ENCODE results near the gene TK1.
A peak's percentile ranks its signal among the peaks of the same experiment; 100 is the strongest.
"Not testable (repeated sequence)": the region's sequence is repeated elsewhere in the genome, so short reads cannot be mapped to it uniquely, and the experiment has no call there.

The TK1 gene

GRCh38 chr17:78186692-78187595 is at the start of gene TK1, which contains the start of gene AFMID:
TK1 (minus strand) TSS chr17:78187052; CDS start chr17:78186994, 58 bp downstream.
AFMID (plus strand) TSS chr17:78187362; CDS start chr17:78187371, 9 bp downstream.
- peak; percentile 57 for DNase-seq

- DNase-seq: no peak
Observed at GRCh38 chr17:78235885-78236284, 49.0 kb upstream of the TK1 start.

- not testable (repeated sequence) for DNase-seq
Observed at GRCh38 chr17:78235022-78235421, 48.2 kb upstream of the TK1 start.

GRCh38 chr17:78234261-78234865 is 47.5 kb upstream of the TK1 start:
- no peak for DNase-seq

- DNase-seq: no peak
Observed at GRCh38 chr17:78233678-78234077, 46.8 kb upstream of the TK1 start.

GRCh38 chr17:78232859-78233173 is 46.0 kb upstream of the TK1 start:
- DNase-seq: no peak

GRCh38 chr17:78231991-78232858 is 45.4 kb upstream of the TK1 start:
- DNase-seq: no peak

GRCh38 chr17:78230996-78231935 is 44.4 kb upstream of the TK1 start, which contains the start of gene TMEM235:
TMEM235 (plus strand) TSS chr17:78231631; CDS start chr17:78232024, 393 bp downstream.
- no peak for DNase-seq

GRCh38 chr17:78230252-78230962 is 43.6 kb upstream of the TK1 start:
- DNase-seq: no peak

GRCh38 chr17:78228176-78228575 is 41.3 kb upstream of the TK1 start:
- DNase-seq: no peak

GRCh38 chr17:78227455-78227916 is 40.6 kb upstream of the TK1 start:
- DNase-seq: no peak

GRCh38 chr17:78226759-78227454 is 40.1 kb upstream of the TK1 start:
- DNase-seq: no peak

- DNase-seq: no peak
Observed at GRCh38 chr17:78226055-78226758, 39.4 kb upstream of the TK1 start.

- DNase-seq: no peak
Observed at GRCh38 chr17:78225088-78225865, 38.4 kb upstream of the TK1 start.

GRCh38 chr17:78224231-78225087 is 37.6 kb upstream of the TK1 start:
- no peak for DNase-seq

GRCh38 chr17:78223765-78224164 is 36.9 kb upstream of the TK1 start:
- no peak for DNase-seq

GRCh38 chr17:78223061-78223460 is 36.2 kb upstream of the TK1 start:
- DNase-seq: no peak
